Measurements from ENCODE around the gene USP6NL.
"Not testable (repeated sequence)": the region's sequence is repeated elsewhere in the genome, so short reads cannot be mapped to it uniquely, and the experiment has no call there.

The USP6NL gene

GRCh38 chr10:11448190-11448544, 163.3 kb downstream of the USP6NL start:
- no peak for DNase-seq (ENCODE audit: low read depth, low spot score)

GRCh38 chr10:11447586-11447985, 163.9 kb downstream of the USP6NL start:
- no peak for DNase-seq (ENCODE audit: low read depth, low spot score)

- DNase-seq (ENCODE audit: low read depth, low spot score): no peak
These were observed 164.6 kb downstream of the USP6NL start for GRCh38 chr10:11446864-11447263.

- no peak for DNase-seq (ENCODE audit: low read depth, low spot score)
These were observed 165.3 kb downstream of the USP6NL start for GRCh38 chr10:11446133-11446532.

- no peak for DNase-seq (ENCODE audit: low read depth, low spot score)
These were observed 166.8 kb downstream of the USP6NL start for GRCh38 chr10:11444531-11445228.

- no peak for DNase-seq (ENCODE audit: low read depth, low spot score)
These were observed 167.3 kb downstream of the USP6NL start for GRCh38 chr10:11444155-11444530.

GRCh38 chr10:11443468-11444154, 167.8 kb downstream of the USP6NL start:
- no peak for DNase-seq (ENCODE audit: low read depth, low spot score)

GRCh38 chr10:11442001-11442773, 169.3 kb downstream of the USP6NL start:
- DNase-seq (ENCODE audit: low read depth, low spot score): no peak

- no peak for DNase-seq (ENCODE audit: low read depth, low spot score)
These were observed 170.3 kb downstream of the USP6NL start for GRCh38 chr10:11441151-11441535.

- peak; percentile 37 for DNase-seq (ENCODE audit: low read depth, low spot score)
These were observed 170.9 kb downstream of the USP6NL start for GRCh38 chr10:11440250-11441150.

- no peak for DNase-seq (ENCODE audit: low read depth, low spot score)
These were observed 171.9 kb downstream of the USP6NL start for GRCh38 chr10:11439523-11440053.

- peak; percentile 53 for DNase-seq (ENCODE audit: low read depth, low spot score)
These were observed 173.9 kb downstream of the USP6NL start for GRCh38 chr10:11437391-11438142.

GRCh38 chr10:11436445-11436844, 175.0 kb downstream of the USP6NL start:
- not testable (repeated sequence) for DNase-seq (ENCODE audit: low read depth, low spot score)

- DNase-seq (ENCODE audit: low read depth, low spot score): no peak
These were observed 175.9 kb downstream of the USP6NL start for GRCh38 chr10:11435581-11435981.

GRCh38 chr10:11434324-11434723, 177.1 kb downstream of the USP6NL start:
- DNase-seq (ENCODE audit: low read depth, low spot score): no peak

GRCh38 chr10:11433657-11434056, 177.8 kb downstream of the USP6NL start:
- no peak for DNase-seq (ENCODE audit: low read depth, low spot score)

GRCh38 chr10:11431216-11431555, 180.3 kb downstream of the USP6NL start:
- no peak for DNase-seq (ENCODE audit: low read depth, low spot score)

GRCh38 chr10:11430421-11431215, 180.8 kb downstream of the USP6NL start:
- DNase-seq (ENCODE audit: low read depth, low spot score): no peak

GRCh38 chr10:11429439-11430052, 181.9 kb downstream of the USP6NL start:
- DNase-seq (ENCODE audit: low read depth, low spot score): no peak
